ENCODE results near the gene CPXM2.

DNA sequence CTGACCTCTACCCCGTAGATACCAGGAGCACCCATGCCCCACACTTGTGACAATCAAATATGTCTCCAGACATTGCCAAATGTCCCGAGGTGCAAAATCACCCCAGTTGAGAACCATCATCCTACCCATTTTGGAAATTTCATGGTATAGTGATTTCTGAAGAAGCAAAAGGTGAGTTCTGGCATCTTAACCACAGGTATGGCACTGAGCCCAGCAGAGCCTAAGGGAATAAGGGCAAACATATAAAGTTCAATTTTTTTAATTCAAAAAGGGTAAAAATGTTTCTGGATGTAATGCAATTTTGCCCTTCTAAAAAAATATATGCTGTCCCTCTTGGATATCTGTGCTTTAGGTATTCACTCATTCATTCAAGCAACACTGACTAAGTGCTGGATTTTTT lies 30.5 kb upstream of the CPXM2 start:
- TF ChIP-seq, protein P1, sequence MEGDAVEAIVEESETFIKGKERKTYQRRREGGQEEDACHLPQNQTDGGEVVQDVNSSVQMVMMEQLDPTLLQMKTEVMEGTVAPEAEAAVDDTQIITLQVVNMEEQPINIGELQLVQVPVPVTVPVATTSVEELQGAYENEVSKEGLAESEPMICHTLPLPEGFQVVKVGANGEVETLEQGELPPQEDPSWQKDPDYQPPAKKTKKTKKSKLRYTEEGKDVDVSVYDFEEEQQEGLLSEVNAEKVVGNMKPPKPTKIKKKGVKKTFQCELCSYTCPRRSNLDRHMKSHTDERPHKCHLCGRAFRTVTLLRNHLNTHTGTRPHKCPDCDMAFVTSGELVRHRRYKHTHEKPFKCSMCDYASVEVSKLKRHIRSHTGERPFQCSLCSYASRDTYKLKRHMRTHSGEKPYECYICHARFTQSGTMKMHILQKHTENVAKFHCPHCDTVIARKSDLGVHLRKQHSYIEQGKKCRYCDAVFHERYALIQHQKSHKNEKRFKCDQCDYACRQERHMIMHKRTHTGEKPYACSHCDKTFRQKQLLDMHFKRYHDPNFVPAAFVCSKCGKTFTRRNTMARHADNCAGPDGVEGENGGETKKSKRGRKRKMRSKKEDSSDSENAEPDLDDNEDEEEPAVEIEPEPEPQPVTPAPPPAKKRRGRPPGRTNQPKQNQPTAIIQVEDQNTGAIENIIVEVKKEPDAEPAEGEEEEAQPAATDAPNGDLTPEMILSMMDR (IDR thresholded peaks at IDR 0.05): no peak
- TF ChIP-seq POLR2A (IDR thresholded peaks at IDR 0.05) (no peak), POLR2AphosphoS5 (IDR thresholded peaks at IDR 0.05) (no peak)
